Neural cell (in vitro differentiated cells): Measurements from ENCODE around the gene TULP1. TPM values are rescaled to one million over a fixed set of nuclear protein-coding genes. Genes with fewer than 3 reads are reported as not detected.

ENCODE experiments used
- H2AFZ ChIP-seq: fragments of 200-600, 300-800 bp; sonication (generic), shearing (Covaris generic); 2 replicates; pipeline ENCODE4 v1.6.0; 2014; ENCODE audit warnings: low read depth, mild to moderate bottlenecking, antibody characterized with exemption, low read length, moderate library complexity
- H3F3A ChIP-seq: fragments of 200-600 bp; shearing (Covaris generic); 2 replicates; pipeline ENCODE4 v1.6.1; 2016; ENCODE audit warnings: mild to moderate bottlenecking, moderate library complexity, mixed read lengths, antibody characterized with exemption, low read length; ENCODE audit not compliant: insufficient read depth, poor library complexity, severe bottlenecking
- H3K27ac ChIP-seq: fragments of 200-600, 300-800 bp; sonication (generic), shearing (Covaris generic); 2 replicates; pipeline ENCODE4 v1.5.1; 2014; ENCODE audit warnings: mild to moderate bottlenecking, low read length, moderate library complexity
- H3K27me3 ChIP-seq: fragments of 300-800, 200-600 bp; sonication (generic), shearing (Covaris generic); 2 replicates; pipeline ENCODE4 v1.6.0; 2014; ENCODE audit warnings: mild to moderate bottlenecking, low read depth, low read length, moderate library complexity; ENCODE audit not compliant: insufficient read depth
- H3K36me3 ChIP-seq: fragments of 300-800, 200-600 bp; sonication (generic), shearing (Covaris generic); 2 replicates; pipeline ENCODE4 v1.5.1; 2014; ENCODE audit warnings: mild to moderate bottlenecking, antibody characterized with exemption, low read length, moderate library complexity; ENCODE audit not compliant: insufficient read depth
- H3K4me2 ChIP-seq: fragments of 300-800, 200-600 bp; sonication (generic), shearing (Covaris generic); 2 replicates; pipeline ENCODE4 v1.6.0; 2014; ENCODE audit warnings: mild to moderate bottlenecking, low read length
- H3K4me3 ChIP-seq: fragments of 300-800, 200-600 bp; sonication (generic), shearing (Covaris generic); 2 replicates; pipeline ENCODE4 v1.5.1; 2014; ENCODE audit warnings: mild to moderate bottlenecking, low read length, moderate library complexity
- H3K79me2 ChIP-seq: fragments of 200-600 bp; shearing (Covaris generic); replicated peaks from 2 replicates; pipeline ENCODE4 v1.6.0; 2014; ENCODE audit warnings: mild to moderate bottlenecking, low read length, moderate library complexity; ENCODE audit not compliant: insufficient read depth
- H3K9ac ChIP-seq: fragments of 300-800, 200-600 bp; sonication (generic), shearing (Covaris generic); 2 replicates; pipeline ENCODE4 v1.6.1; 2016; ENCODE audit warnings: mild to moderate bottlenecking, low read length, mixed read lengths
- H3K9me2 ChIP-seq: fragments of 200-600 bp; shearing (Covaris generic); 2 replicates; pipeline ENCODE4 v1.6.1; 2016; ENCODE audit warnings: mild to moderate bottlenecking, low read length, mixed read lengths; ENCODE audit not compliant: insufficient read depth
- H3K9me3 ChIP-seq: fragments of 200-600, 300-800 bp; sonication (generic), shearing (Covaris generic); 2 replicates; pipeline ENCODE4 v1.6.1; 2016; ENCODE audit warnings: mild to moderate bottlenecking, mixed run types, low read length, moderate library complexity, mixed read lengths
- H4K20me1 ChIP-seq: fragments of 200-600 bp; shearing (Covaris generic); 2 replicates; pipeline ENCODE4 v1.6.1; 2016; ENCODE audit warnings: mild to moderate bottlenecking, mixed run types; ENCODE audit not compliant: insufficient read depth
- EP300 ChIP-seq: fragments of 450-650 bp; conservative IDR thresholded peaks from 2 replicates; pipeline ENCODE4 v1.6.1; 2014; ENCODE audit warnings: antibody characterized with exemption, mild to moderate bottlenecking, moderate library complexity; ENCODE audit not compliant: poor library complexity, severe bottlenecking
- EZH2 ChIP-seq: fragments of 200-600, 300-800 bp; shearing (Covaris generic), sonication (generic); IDR thresholded peaks from 2 replicates; pipeline ENCODE4 v1.6.1; 2014; ENCODE audit warnings: antibody characterized with exemption, low read length, borderline replicate concordance, mild to moderate bottlenecking; ENCODE audit not compliant: insufficient read depth, poor library complexity, severe bottlenecking
- MXI1 ChIP-seq: fragments of 450-650 bp; conservative IDR thresholded peaks from 2 replicates; pipeline ENCODE4 v1.6.1; 2014; ENCODE audit warnings: antibody characterized with exemption, mild to moderate bottlenecking; ENCODE audit not compliant: poor library complexity, severe bottlenecking
- POLR2AphosphoS5 ChIP-seq: IDR thresholded peaks from 2 replicates; pipeline ENCODE4 v1.6.1; 2012
- RAD21 ChIP-seq: fragments of 450-650 bp; conservative IDR thresholded peaks from 2 replicates; pipeline ENCODE4 v1.6.1; 2014; ENCODE audit warnings: antibody characterized with exemption, mild to moderate bottlenecking, moderate library complexity
- REST ChIP-seq: IDR thresholded peaks from 2 replicates; pipeline ENCODE4 v1.6.1; 2012; ENCODE audit warnings: borderline replicate concordance
- SMC3 ChIP-seq: fragments of 450-650 bp; conservative IDR thresholded peaks from 2 replicates; pipeline ENCODE4 v1.6.1; 2014; ENCODE audit warnings: antibody characterized with exemption, mild to moderate bottlenecking, moderate library complexity; ENCODE audit not compliant: poor library complexity
- TAF1 ChIP-seq: IDR thresholded peaks from 2 replicates; pipeline ENCODE4 v1.6.1; 2012; ENCODE audit warnings: low read depth
- polyA plus RNA-seq: library from polyadenylated mRNA; depleted of rRNA; stranded (reverse); fragments of >200 nt; gene quantifications from 2 replicates; pipeline ENCODE4 v1.2.3, GENCODE V29; 2014
- TF ChIP-seq, protein P1 (sequence below): fragments of 450-650 bp; IDR thresholded peaks from 2 replicates; pipeline ENCODE4 v1.5.1; 2014; ENCODE audit warnings: antibody characterized with exemption, mild to moderate bottlenecking, moderate library complexity; ENCODE audit not compliant: poor library complexity, severe bottlenecking

Gene TULP1
- polyA plus RNA-seq, 1 donor from 2014 or later: not detected

DNA sequence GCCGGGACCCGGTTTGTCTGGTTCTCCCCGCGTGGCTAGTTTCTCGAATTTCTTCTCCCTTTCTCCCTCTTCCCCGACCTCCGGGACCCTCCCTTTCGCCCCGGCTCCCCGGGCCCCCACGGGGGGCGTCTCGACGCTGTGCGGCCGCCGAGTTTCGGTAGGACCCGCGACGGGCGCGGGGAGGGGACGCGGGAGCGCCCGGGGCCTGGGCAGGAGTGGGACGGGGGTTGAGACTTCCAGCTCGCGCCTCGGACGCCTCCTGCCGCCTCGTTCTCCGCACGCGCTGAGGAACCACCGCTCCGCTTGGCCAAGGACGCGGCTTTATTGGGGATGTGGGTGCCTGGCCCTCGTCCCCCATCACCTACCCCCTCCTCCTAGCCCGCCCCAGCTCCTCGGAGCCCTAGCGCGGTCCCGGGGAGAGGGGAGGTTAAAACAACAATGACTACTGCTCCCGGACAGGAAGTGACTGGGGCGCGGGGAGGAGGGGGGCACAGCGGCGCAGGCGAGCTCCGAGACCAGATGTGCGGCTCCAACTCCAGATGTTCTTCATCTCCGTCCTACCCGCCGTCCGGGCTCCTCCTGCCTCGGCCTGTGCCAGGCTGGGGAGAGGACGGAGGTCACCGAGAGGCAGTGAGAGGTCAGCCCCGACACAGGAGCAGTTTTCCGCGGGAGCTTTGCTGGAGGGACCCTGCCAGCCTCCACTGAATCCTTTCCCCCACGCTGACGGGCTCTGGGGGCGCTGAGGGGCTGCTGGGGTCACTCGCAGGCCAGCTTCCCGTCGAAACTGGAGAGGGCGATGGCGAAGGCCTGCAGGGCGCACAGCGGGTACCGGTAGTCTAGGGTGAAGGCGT is 14.9 kb downstream of the TULP1 start:
- Histone ChIP-seq H2AFZ (no peak overlapping the region), H4K20me1 (no peaks in the 10 kb centered on the region), H3K9me2 (no peaks in the 10 kb centered on the region), H3K79me2 (no peaks in the 10 kb centered on the region), H3K4me3 (peak overlapping the region; percentile 65), H3K9ac (peak overlapping the region; percentile 16), H3F3A (no peaks in the 10 kb centered on the region), H3K36me3 (no peaks in the 10 kb centered on the region), H3K27ac (no peak overlapping the region), H3K4me2 (peak overlapping the region; percentile 35), H3K9me3 (no peaks in the 10 kb centered on the region), H3K27me3 (peaks cover 31% of the 10 kb centered on the region)
- TF ChIP-seq SMC3 (no peak), POLR2AphosphoS5 (no peak), EP300 (no peak), REST (no peak), EZH2 (peak; percentile 45), TAF1 (no peak), MXI1 (no peak), RAD21 (no peak)
- TF ChIP-seq, protein P1, sequence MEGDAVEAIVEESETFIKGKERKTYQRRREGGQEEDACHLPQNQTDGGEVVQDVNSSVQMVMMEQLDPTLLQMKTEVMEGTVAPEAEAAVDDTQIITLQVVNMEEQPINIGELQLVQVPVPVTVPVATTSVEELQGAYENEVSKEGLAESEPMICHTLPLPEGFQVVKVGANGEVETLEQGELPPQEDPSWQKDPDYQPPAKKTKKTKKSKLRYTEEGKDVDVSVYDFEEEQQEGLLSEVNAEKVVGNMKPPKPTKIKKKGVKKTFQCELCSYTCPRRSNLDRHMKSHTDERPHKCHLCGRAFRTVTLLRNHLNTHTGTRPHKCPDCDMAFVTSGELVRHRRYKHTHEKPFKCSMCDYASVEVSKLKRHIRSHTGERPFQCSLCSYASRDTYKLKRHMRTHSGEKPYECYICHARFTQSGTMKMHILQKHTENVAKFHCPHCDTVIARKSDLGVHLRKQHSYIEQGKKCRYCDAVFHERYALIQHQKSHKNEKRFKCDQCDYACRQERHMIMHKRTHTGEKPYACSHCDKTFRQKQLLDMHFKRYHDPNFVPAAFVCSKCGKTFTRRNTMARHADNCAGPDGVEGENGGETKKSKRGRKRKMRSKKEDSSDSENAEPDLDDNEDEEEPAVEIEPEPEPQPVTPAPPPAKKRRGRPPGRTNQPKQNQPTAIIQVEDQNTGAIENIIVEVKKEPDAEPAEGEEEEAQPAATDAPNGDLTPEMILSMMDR: peak; percentile 14

GRCh38 chr6:35496841-35497570 is 15.7 kb downstream of the TULP1 start, which contains the start of gene TEAD3:
Gene TEAD3, minus strand, starts transcription at chr6:35497079.
- no peak within 1 kb of the TSS for H3K27ac ChIP-seq
- peak within 1 kb of the TSS; percentile 16 for H3K9ac ChIP-seq
- H3K79me2 ChIP-seq: no peaks in the 10 kb centered on the region
- H3K9me3 ChIP-seq: no peaks in the 10 kb centered on the region
- peaks cover 31% of the 10 kb centered on the region for H3K27me3 ChIP-seq
- H3K4me2 ChIP-seq: peak within 1 kb of the TSS; percentile 35
- H3F3A ChIP-seq: no peaks in the 10 kb centered on the region
- H2AFZ ChIP-seq: no peak within 1 kb of the TSS
- H4K20me1 ChIP-seq: no peaks in the 10 kb centered on the region
- no peaks in the 10 kb centered on the region for H3K36me3 ChIP-seq
- no peaks in the 10 kb centered on the region for H3K9me2 ChIP-seq
- peak within 1 kb of the TSS; percentile 65 for H3K4me3 ChIP-seq
- no peak for TF ChIP-seq RAD21
- TF ChIP-seq TAF1: no peak
- no peak for TF ChIP-seq MXI1
- TF ChIP-seq REST: no peak
- TF ChIP-seq SMC3: no peak
- no peak for TF ChIP-seq POLR2AphosphoS5
- no peak for TF ChIP-seq EZH2
- TF ChIP-seq EP300: no peak
- TF ChIP-seq, protein P1: no peak
